H9 (cell line): ENCODE data around the gene HOMER1. TPM values are rescaled to one million over a fixed set of nuclear protein-coding genes. Genes with fewer than 3 reads are reported as not detected.

Experiments
- DNase-seq: peaks from one replicate; pipeline ENCODE4 v3.0.0-alpha.2; 2017
- H2AFZ ChIP-seq: one replicate; pipeline ENCODE4 v1.6.1; 2013; ENCODE audit warnings: mild to moderate bottlenecking, low read length, control low read depth, moderate library complexity
- H2AK5ac ChIP-seq: 2 replicates; pipeline ENCODE4 v1.6.1; 2013; ENCODE audit warnings: low read length, control low read depth, mixed read lengths; ENCODE audit not compliant: insufficient read length
- H2BK120ac ChIP-seq: one replicate; pipeline ENCODE4 v1.6.1; 2013; ENCODE audit warnings: low read depth, mild to moderate bottlenecking, low read length, control low read depth, inconsistent platforms; ENCODE audit not compliant: poor library complexity, severe bottlenecking
- H2BK12ac ChIP-seq: 2 replicates; pipeline ENCODE4 v1.6.1; 2013; ENCODE audit warnings: low read length, control low read depth, mixed read lengths, low read depth; ENCODE audit not compliant: insufficient read length
- H2BK15ac ChIP-seq: 2 replicates; pipeline ENCODE4 v1.6.1; 2013; ENCODE audit warnings: low read depth, low read length, control low read depth
- H2BK20ac ChIP-seq: one replicate; pipeline ENCODE4 v1.6.1; 2013; ENCODE audit warnings: low read depth, mild to moderate bottlenecking, low read length, control low read depth, inconsistent platforms; ENCODE audit not compliant: poor library complexity, severe bottlenecking
- H2BK5ac ChIP-seq: 2 replicates; pipeline ENCODE4 v1.6.1; 2013; ENCODE audit warnings: low read length, control low read depth, mixed read lengths; ENCODE audit not compliant: insufficient read length
- H3K14ac ChIP-seq: 2 replicates; pipeline ENCODE4 v1.6.1; 2013; ENCODE audit warnings: low read length, control low read depth; ENCODE audit not compliant: insufficient read depth
- H3K18ac ChIP-seq: 2 replicates; pipeline ENCODE4 v1.6.1; 2013; ENCODE audit warnings: low read depth, mild to moderate bottlenecking, mixed read lengths, low read length, control low read depth; ENCODE audit not compliant: insufficient read length
- H3K23ac ChIP-seq: 2 replicates; pipeline ENCODE4 v1.6.1; 2013; ENCODE audit warnings: low read length, control low read depth, mixed read lengths, low read depth; ENCODE audit not compliant: insufficient read length
- H3K23me2 ChIP-seq: 2 replicates; pipeline ENCODE4 v1.6.1; 2013; ENCODE audit warnings: low read depth, mild to moderate bottlenecking, mixed read lengths, low read length, control low read depth; ENCODE audit not compliant: insufficient read length, poor library complexity, severe bottlenecking
- H3K27ac ChIP-seq: 2 replicates; pipeline ENCODE4 v1.5.1; 2013; ENCODE audit warnings: low read length, control low read depth, mixed read lengths, low read depth; ENCODE audit not compliant: insufficient read length
- H3K27me3 ChIP-seq: 2 replicates; pipeline ENCODE4 v1.6.1; 2013; ENCODE audit warnings: low read length, control low read depth, inconsistent platforms; ENCODE audit not compliant: insufficient read depth
- H3K4ac ChIP-seq: 2 replicates; pipeline ENCODE4 v1.6.1; 2013; ENCODE audit warnings: low read depth, mild to moderate bottlenecking, control low read depth, inconsistent platforms, low read length, moderate library complexity
- H3K4me1 ChIP-seq: 2 replicates; pipeline ENCODE4 v1.6.1; 2013; ENCODE audit warnings: low read length, control low read depth, inconsistent platforms; ENCODE audit not compliant: insufficient read depth
- H3K4me2 ChIP-seq: 2 replicates; pipeline ENCODE4 v1.6.1; 2013; ENCODE audit warnings: low read length, control low read depth, mixed read lengths; ENCODE audit not compliant: insufficient read length, insufficient read depth
- H3K56ac ChIP-seq: 2 replicates; pipeline ENCODE4 v1.6.1; 2013; ENCODE audit warnings: low read depth, mild to moderate bottlenecking, mixed read lengths, low read length, control low read depth; ENCODE audit not compliant: insufficient read length
- H3K79me1 ChIP-seq: 2 replicates; pipeline ENCODE4 v1.6.1; 2013; ENCODE audit warnings: low read depth, mild to moderate bottlenecking, moderate library complexity, low read length, control low read depth, inconsistent platforms; ENCODE audit not compliant: insufficient read depth, poor library complexity, severe bottlenecking
- H3K79me2 ChIP-seq: 2 replicates; pipeline ENCODE4 v1.6.1; 2013; ENCODE audit warnings: low read length, control low read depth, inconsistent platforms; ENCODE audit not compliant: insufficient read depth
- H3K9ac ChIP-seq: 2 replicates; pipeline ENCODE4 v1.6.1; 2013; ENCODE audit warnings: low read length, control low read depth, mixed read lengths; ENCODE audit not compliant: insufficient read length; ENCODE audit errors: extremely low read depth
- H3K9me3 ChIP-seq: one replicate; pipeline ENCODE4 v1.6.1; 2013; ENCODE audit warnings: low read depth, low read length, inconsistent platforms; ENCODE audit not compliant: control insufficient read depth
- H3T11ph ChIP-seq: one replicate; pipeline ENCODE4 v1.6.1; 2013; ENCODE audit warnings: mild to moderate bottlenecking, low read length, control low read depth, inconsistent platforms
- H4K20me1 ChIP-seq: one replicate; pipeline ENCODE4 v1.6.1; 2013; ENCODE audit not compliant: control insufficient read depth, insufficient read length, insufficient read depth
- H4K5ac ChIP-seq: 2 replicates; pipeline ENCODE4 v1.6.1; 2013; ENCODE audit warnings: low read depth, mild to moderate bottlenecking, mixed read lengths, low read length, control low read depth; ENCODE audit not compliant: insufficient read length
- H4K8ac ChIP-seq: replicated peaks from 2 replicates; pipeline ENCODE4 v1.6.1; 2013; ENCODE audit warnings: low read length, control low read depth, mixed read lengths, low read depth; ENCODE audit not compliant: insufficient read length
- H4K91ac ChIP-seq: 2 replicates; pipeline ENCODE4 v1.6.1; 2013; ENCODE audit warnings: low read depth, mild to moderate bottlenecking, moderate library complexity, mixed read lengths, low read length, control low read depth; ENCODE audit not compliant: insufficient read length
- H3K27ac Mint-ChIP-seq, 3 experiments: 2 replicates in 2 of 3; 3 replicates in 1 of 3; pipeline ENCODE4 v1.8.0; 2020 to 2021; ENCODE audit warnings: mixed read lengths in 3 of 3, mild to moderate bottlenecking in 1 of 3, moderate library complexity in 1 of 3
- H3K27me3 Mint-ChIP-seq: 2 replicates; pipeline ENCODE4 v1.8.0; 2021; ENCODE audit warnings: low read depth, mild to moderate bottlenecking, moderate library complexity, mixed read lengths
- H3K36me3 Mint-ChIP-seq, 3 experiments: 2 replicates in 2 of 3; 3 replicates in 1 of 3; pipeline ENCODE4 v1.8.0; 2020 to 2021; ENCODE audit warnings: low read depth in 3 of 3, mixed read lengths in 3 of 3; ENCODE audit not compliant: insufficient read depth in 1 of 3
- H3K4me1 Mint-ChIP-seq, 2 experiments: 2 replicates each; pipeline ENCODE4 v1.8.0; 2020; ENCODE audit warnings: mixed read lengths in 2 of 2
- H3K4me3 Mint-ChIP-seq, 2 experiments: 2 replicates in 1 of 2; 3 replicates in 1 of 2; pipeline ENCODE4 v1.8.0; 2020 to 2021; ENCODE audit warnings: mild to moderate bottlenecking in 2 of 2, mixed read lengths in 2 of 2, moderate library complexity in 1 of 2
- H3K9me3 Mint-ChIP-seq, 2 experiments: 2 replicates in 1 of 2; 3 replicates in 1 of 2; pipeline ENCODE4 v1.8.0; 2020; ENCODE audit warnings: mild to moderate bottlenecking in 2 of 2, mixed read lengths in 2 of 2, moderate library complexity in 1 of 2
- total RNA-seq: library from RNA; stranded (reverse); gene quantifications from 2 replicates; pipeline ENCODE4 v1.2.1, GENCODE V29; 2021
- TF ChIP-seq, protein P1 (sequence below): fragments of 200-600 bp; sonication (generic); conservative IDR thresholded peaks from 3 replicates; pipeline ENCODE4 v1.8.0; 2021; ENCODE audit warnings: antibody characterized with exemption, mild to moderate bottlenecking

Gene HOMER1
- total RNA-seq, 1 experiment from 2014 or later: 39.5 TPM

DNA sequence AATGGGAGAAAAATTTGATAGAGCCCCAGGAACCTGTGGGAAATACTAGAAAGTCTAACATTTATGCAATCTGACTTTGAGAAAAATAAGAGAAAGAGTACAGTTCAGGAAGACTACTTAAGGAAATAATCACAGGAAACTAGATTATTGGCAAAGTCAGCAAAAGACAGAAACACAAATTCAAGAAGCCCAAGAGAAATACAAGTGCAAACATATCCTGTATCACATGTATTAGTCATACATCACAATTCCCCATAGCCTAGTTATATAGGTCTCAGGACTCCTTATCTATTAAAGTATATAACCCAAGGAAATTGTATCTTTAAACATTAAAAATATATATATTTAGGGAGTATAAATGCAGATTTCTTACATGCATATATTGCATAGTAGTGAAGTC is 100.8 kb downstream of the HOMER1 start:
- H3K9ac ChIP-seq: no peak overlapping the region
- no peak overlapping the region for H3K14ac ChIP-seq
- H3K27me3 ChIP-seq: no peaks in the 10 kb centered on the region
- TF ChIP-seq, protein P1, sequence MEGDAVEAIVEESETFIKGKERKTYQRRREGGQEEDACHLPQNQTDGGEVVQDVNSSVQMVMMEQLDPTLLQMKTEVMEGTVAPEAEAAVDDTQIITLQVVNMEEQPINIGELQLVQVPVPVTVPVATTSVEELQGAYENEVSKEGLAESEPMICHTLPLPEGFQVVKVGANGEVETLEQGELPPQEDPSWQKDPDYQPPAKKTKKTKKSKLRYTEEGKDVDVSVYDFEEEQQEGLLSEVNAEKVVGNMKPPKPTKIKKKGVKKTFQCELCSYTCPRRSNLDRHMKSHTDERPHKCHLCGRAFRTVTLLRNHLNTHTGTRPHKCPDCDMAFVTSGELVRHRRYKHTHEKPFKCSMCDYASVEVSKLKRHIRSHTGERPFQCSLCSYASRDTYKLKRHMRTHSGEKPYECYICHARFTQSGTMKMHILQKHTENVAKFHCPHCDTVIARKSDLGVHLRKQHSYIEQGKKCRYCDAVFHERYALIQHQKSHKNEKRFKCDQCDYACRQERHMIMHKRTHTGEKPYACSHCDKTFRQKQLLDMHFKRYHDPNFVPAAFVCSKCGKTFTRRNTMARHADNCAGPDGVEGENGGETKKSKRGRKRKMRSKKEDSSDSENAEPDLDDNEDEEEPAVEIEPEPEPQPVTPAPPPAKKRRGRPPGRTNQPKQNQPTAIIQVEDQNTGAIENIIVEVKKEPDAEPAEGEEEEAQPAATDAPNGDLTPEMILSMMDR: no peak
- H2BK15ac ChIP-seq: no peak overlapping the region
- Mint-ChIP-seq H3K27ac (no peak overlapping the region), H3K36me3 (peaks cover 24 to 30% (median 27%) of the 10 kb centered on the region in 3 experiments), H3K9me3 (peaks cover 7 to 12% of the 10 kb centered on the region in 2 experiments), H3K27me3 (no peaks in the 10 kb centered on the region), H3K4me3 (no peak overlapping the region), H3K4me1 (peaks cover 3% of the 10 kb centered on the region in 2 experiments; a peak in 1 of 4 replicates)
- no peak overlapping the region for H3K27ac ChIP-seq
- H3K23me2 ChIP-seq: no peaks in the 10 kb centered on the region
- H4K91ac ChIP-seq: no peak overlapping the region
- no peak overlapping the region for H2BK12ac ChIP-seq
- H4K8ac ChIP-seq: no peak overlapping the region
- H3K79me1 ChIP-seq: no peaks in the 10 kb centered on the region
- no peak overlapping the region for H3K4me2 ChIP-seq
- no peak overlapping the region for H2BK5ac ChIP-seq
- H3K4ac ChIP-seq: no peak overlapping the region
- H3T11ph ChIP-seq: no peak overlapping the region
- DNase-seq: no peak
- no peak overlapping the region for H4K5ac ChIP-seq
- no peak overlapping the region for H3K23ac ChIP-seq
- H2BK120ac ChIP-seq: no peak overlapping the region
- H3K9me3 ChIP-seq: no peaks in the 10 kb centered on the region
- no peak overlapping the region for H3K18ac ChIP-seq
- no peaks in the 10 kb centered on the region for H4K20me1 ChIP-seq
- H2BK20ac ChIP-seq: no peak overlapping the region
- no peaks in the 10 kb centered on the region for H3K79me2 ChIP-seq
- no peaks in the 10 kb centered on the region for H3K4me1 ChIP-seq
- no peak overlapping the region for H2AFZ ChIP-seq
- no peak overlapping the region for H3K56ac ChIP-seq
- no peak overlapping the region for H2AK5ac ChIP-seq
